H1 (cell line): ENCODE measurements around the gene ABHD16B. TPM values are rescaled to one million over a fixed set of nuclear protein-coding genes. Genes with fewer than 3 reads are reported as not detected.
A peak's percentile ranks its signal among the peaks of the same experiment; 100 is the strongest.

Experiments used
- CTCF ChIA-PET: fragments of 300-600 bp; sonication (Branson Sonifier 250); formaldehyde crosslinking; loops from one replicate; lab custom pipeline; 2021; ENCODE audit not compliant: partially characterized antibody; lab: Charles Lee
- POLR2A ChIA-PET: fragments of 300-600 bp; sonication (Branson Sonifier 250); formaldehyde crosslinking; loops from one replicate; lab custom pipeline; 2021; ENCODE audit warnings: inconsistent platforms; ENCODE audit not compliant: partially characterized antibody; lab: Charles Lee
- DNase-seq, 2 experiments: peaks; one replicate each; pipeline versions ENCODE4 v3.0.0 to v3.0.0-alpha.2; 2010 to 2022; ENCODE audit warnings: low spot score in 2 of 2, low read depth in 1 of 2, mixed read lengths in 1 of 2
- FAIRE-seq: peaks from 2 replicates; lab custom pipeline; 2011; peaks lifted over from hg19 to GRCh38; lab: Jason Lieb, UNC
- H2AFZ ChIP-seq: 2 replicates; pipeline ENCODE4 v1.8.1; 2012; ENCODE audit warnings: low read length, inconsistent platforms
- H2AK5ac ChIP-seq: 2 replicates; pipeline ENCODE4 v1.6.1; 2013; ENCODE audit warnings: low read depth, low read length
- H2BK120ac ChIP-seq: replicated peaks from 2 replicates; pipeline ENCODE3; 2013; ENCODE audit warnings: low read depth, low read length, inconsistent platforms
- H2BK12ac ChIP-seq: 2 replicates; pipeline ENCODE4 v1.6.1; 2013; ENCODE audit warnings: low read depth, low read length
- H2BK15ac ChIP-seq: 2 replicates; pipeline ENCODE4 v1.6.1; 2013; ENCODE audit warnings: low read length
- H2BK20ac ChIP-seq: 2 replicates; pipeline ENCODE4 v1.6.1; 2013; ENCODE audit warnings: low read length
- H2BK5ac ChIP-seq: 2 replicates; pipeline ENCODE4 v1.6.1; 2013; ENCODE audit warnings: low read depth, low read length
- H3K14ac ChIP-seq: 2 replicates; pipeline ENCODE4 v1.6.1; 2013; ENCODE audit warnings: inconsistent platforms; ENCODE audit not compliant: insufficient read length
- H3K18ac ChIP-seq: 2 replicates; pipeline ENCODE4 v1.6.1; 2013; ENCODE audit warnings: low read length; ENCODE audit errors: extremely low read depth
- H3K23ac ChIP-seq: 2 replicates; pipeline ENCODE4 v1.6.1; 2013; ENCODE audit warnings: inconsistent platforms; ENCODE audit not compliant: insufficient read length
- H3K23me2 ChIP-seq: 2 replicates; pipeline ENCODE4 v1.6.1; 2013; ENCODE audit warnings: low read depth, low read length
- H3K27ac ChIP-seq: 2 replicates; pipeline ENCODE4 v1.6.1; 2011; ENCODE audit warnings: low read depth, low read length, inconsistent platforms
- H3K27me3 ChIP-seq, 4 experiments: replicated peaks in 1 of 4; 1 replicate in 1 of 4; 2 replicates in 3 of 4; pipeline versions ENCODE4 v1.6.1 to v1.8.1; 2011 to 2013; ENCODE audit warnings: low read length in 3 of 4, mild to moderate bottlenecking in 3 of 4, inconsistent platforms in 2 of 4, mixed read lengths in 2 of 4, moderate library complexity in 1 of 4; ENCODE audit not compliant: control insufficient read depth in 3 of 4, insufficient read depth in 3 of 4; ENCODE audit errors: extremely low read depth in 1 of 4
- H3K36me3 ChIP-seq, 4 experiments: 2 replicates each; pipeline versions ENCODE4 v1.6.1 to v1.8.1; 2011 to 2013; ENCODE audit warnings: mild to moderate bottlenecking in 4 of 4, low read length in 3 of 4, moderate library complexity in 2 of 4, control low read depth in 1 of 4, inconsistent platforms in 1 of 4; ENCODE audit not compliant: insufficient read depth in 4 of 4, control insufficient read depth in 2 of 4
- H3K4ac ChIP-seq: replicated peaks from 2 replicates; pipeline ENCODE3; 2013; ENCODE audit warnings: low read length, low read depth, mixed read lengths, inconsistent platforms; ENCODE audit not compliant: insufficient read length
- H3K4me1 ChIP-seq, 4 experiments: replicated peaks in 1 of 4; 1 replicate in 1 of 4; 2 replicates in 3 of 4; pipeline versions ENCODE4 v1.6.1 to v1.8.1; 2011 to 2013; ENCODE audit warnings: low read length in 3 of 4, inconsistent platforms in 2 of 4, mixed read lengths in 1 of 4; ENCODE audit not compliant: insufficient read depth in 4 of 4, control insufficient read depth in 3 of 4
- H3K4me2 ChIP-seq, 2 experiments: 2 replicates each; pipeline versions ENCODE4 v1.6.1 to v1.8.1; 2011 to 2013; ENCODE audit warnings: low read depth in 2 of 2, low read length in 2 of 2, control low read depth in 1 of 2, inconsistent platforms in 1 of 2, mild to moderate bottlenecking in 1 of 2; ENCODE audit not compliant: insufficient read depth in 1 of 2
- H3K4me3 ChIP-seq, 4 experiments: fragments of 200-600, 300-600 bp in 1 of 4; sonication (generic), shearing (Covaris generic), sonication (Bioruptor Twin) in 1 of 4; 2 replicates each; pipeline versions ENCODE4 v1.5.1 to v1.8.1; 2011 to 2016; ENCODE audit warnings: low read length in 4 of 4, low read depth in 3 of 4, control low read depth in 2 of 4, inconsistent platforms in 2 of 4, mild to moderate bottlenecking in 2 of 4, mixed read lengths in 1 of 4, moderate library complexity in 1 of 4; ENCODE audit not compliant: insufficient read depth in 2 of 4; ENCODE audit errors: extremely low read depth in 1 of 4
- H3K56ac ChIP-seq: replicated peaks from 2 replicates; pipeline ENCODE3; 2013; ENCODE audit warnings: low read depth, mild to moderate bottlenecking, mixed read lengths, low read length, inconsistent platforms; ENCODE audit not compliant: insufficient read length
- H3K79me1 ChIP-seq: 2 replicates; pipeline ENCODE4 v1.6.1; 2013; ENCODE audit warnings: low read depth, low read length, control low read depth
- H3K79me2 ChIP-seq, 2 experiments: 2 replicates each; pipeline versions ENCODE4 v1.6.1 to v1.8.1; 2012 to 2013; ENCODE audit warnings: low read length in 2 of 2, mild to moderate bottlenecking in 2 of 2, inconsistent platforms in 1 of 2; ENCODE audit not compliant: insufficient read depth in 2 of 2, control insufficient read depth in 1 of 2
- H3K9ac ChIP-seq, 4 experiments: replicated peaks in 1 of 4; 1 replicate in 1 of 4; 2 replicates in 3 of 4; pipeline versions ENCODE4 v1.6.1 to v1.8.1; 2011 to 2013; ENCODE audit warnings: low read depth in 3 of 4, low read length in 3 of 4, control low read depth in 2 of 4, mild to moderate bottlenecking in 2 of 4, moderate library complexity in 2 of 4, inconsistent platforms in 1 of 4; ENCODE audit errors: extremely low read depth in 1 of 4
- H3K9me3 ChIP-seq, 2 experiments: 2 replicates each; pipeline versions ENCODE4 v1.6.1 to v1.8.1; 2012 to 2013; ENCODE audit warnings: mild to moderate bottlenecking in 2 of 2, moderate library complexity in 2 of 2, control low read depth in 1 of 2, inconsistent platforms in 1 of 2, low read depth in 1 of 2, low read length in 1 of 2, mixed read lengths in 1 of 2; ENCODE audit not compliant: insufficient read depth in 2 of 2
- H4K20me1 ChIP-seq, 2 experiments: replicated peaks in 1 of 2; 2 replicates each; pipeline versions ENCODE3 to v1.8.1; 2011 to 2013; ENCODE audit warnings: inconsistent platforms in 2 of 2, low read length in 2 of 2, mild to moderate bottlenecking in 1 of 2; ENCODE audit not compliant: insufficient read depth in 2 of 2, control insufficient read depth in 1 of 2
- H4K5ac ChIP-seq: 2 replicates; pipeline ENCODE4 v1.6.1; 2013; ENCODE audit warnings: low read length, low read depth, mixed read lengths, inconsistent platforms; ENCODE audit not compliant: insufficient read length
- H4K8ac ChIP-seq: 2 replicates; pipeline ENCODE4 v1.8.0; 2013; ENCODE audit warnings: mild to moderate bottlenecking, moderate library complexity, low read length, inconsistent platforms; ENCODE audit not compliant: insufficient read depth; ENCODE audit errors: extremely low read depth
- H4K91ac ChIP-seq: replicated peaks from 2 replicates; pipeline ENCODE3; 2013; ENCODE audit warnings: low read length, mixed read lengths, inconsistent platforms; ENCODE audit not compliant: insufficient read length
- PHF8 ChIP-seq: fragments of 200-600 bp; sonication (generic); conservative IDR thresholded peaks from 2 replicates; pipeline ENCODE4 v1.7.1; 2012; ENCODE audit warnings: low read depth, mild to moderate bottlenecking, inconsistent platforms, low read length, moderate library complexity
- WGBS, 2 experiments: shearing (Covaris generic) in 1 of 2; methylation state at CpG; one replicate each; pipeline versions ENCODE4 v1.1.6 to v1.1.7; 2013 to 2015; ENCODE audit warnings: low lambda C conversion rate in 2 of 2, mixed read lengths in 2 of 2, inconsistent platforms in 1 of 2, low coverage in 1 of 2, missing lambda C conversion rate in 1 of 2; ENCODE audit not compliant: insufficient replicate concordance in 2 of 2, insufficient coverage in 1 of 2, insufficient read length in 1 of 2; ENCODE audit errors: extremely low coverage in 1 of 2, missing lambda C conversion rate in 1 of 2; 5-methylcytosine and 5-hydroxymethylcytosine counted together
- polyA plus RNA-seq, 7 experiments: library from polyadenylated mRNA; depleted of rRNA in 3 of 7; stranded (reverse) in 5 of 7; unstranded in 2 of 7; fragments of >200 nt in 5 of 7; fragments of 200-250 nt in 2 of 7; gene quantifications; 1 replicate in 5 of 7; 2 replicates in 1 of 7; 4 replicates in 1 of 7; pipeline versions ENCODE4 v1.2.1 to v1.2.3, GENCODE V29; 2011 to 2013; ENCODE audit warnings: missing spikeins in 2 of 7, mixed read lengths in 2 of 7
- total RNA-seq: library from RNA; stranded (reverse); fragmentation: NEBNext Ultra II Directional; extraction: Animal tissue kit (Norgen Biotek cat#: 25700); gene quantifications from 2 replicates; pipeline ENCODE4 v1.2.1, GENCODE V29; 2021

Gene ABHD16B
- total and polyA plus RNA-seq, 2 of the 8 experiments (the other 6 are each of a cell fraction or from before 2014, with no cell fraction given), result not detected

GRCh38 chr20:63895202-63895951 is 34.1 kb downstream of the ABHD16B start:
- no peak overlapping the region for H3K56ac ChIP-seq
- H2BK20ac ChIP-seq, result no peak overlapping the region
- H3K4me3 ChIP-seq, result peak overlapping the region; percentile 53 to 85 (median 60)
- peak in 1 of 2 experiments; percentile 56 for DNase-seq
- no peak overlapping the region for H3K18ac ChIP-seq
- FAIRE-seq, result no peak
- H2BK12ac ChIP-seq, result no peak overlapping the region
- H2BK15ac ChIP-seq, result no peak overlapping the region
- peaks cover 18% of the 10 kb centered on the region; the same call in 1 of the 2 replicates for H3K79me1 ChIP-seq
- H3K27me3 ChIP-seq, result no peaks in the 10 kb centered on the region
- WGBS, 2 experiments, result 10% methylated on average over 10 of the region's 87 CpGs; no CpG with 5 or more reads in 1 of the 2 experiments
- H4K20me1 ChIP-seq, result peaks cover 10 to 15% of the 10 kb centered on the region in 2 experiments
- H3K4ac ChIP-seq, result no peak overlapping the region
- H2BK120ac ChIP-seq, result no peak overlapping the region
- peak overlapping the region in 3 of 4 experiments; percentile 41 to 71 (median 43); a peak in 4 of 7 replicates for H3K9ac ChIP-seq
- H3K9me3 ChIP-seq, result no peaks in the 10 kb centered on the region
- H3K23ac ChIP-seq, result no peak overlapping the region
- no peak overlapping the region for H2AK5ac ChIP-seq
- peak overlapping the region; percentile 67 to 68 for H3K4me2 ChIP-seq
- H3K4me1 ChIP-seq, result peaks cover 0 to 6% (median 4%) of the 10 kb centered on the region in 4 experiments; a peak in 4 of 7 replicates
- POLR2A ChIA-PET, result interaction anchor here (1.2 to 4.5 kb wide), 4 partner anchors 13 to 85 kb away, joined by 3 to 23 read pairs (median 11); partner anchors contain the start of gene TPD52L2
- H4K5ac ChIP-seq, result no peak overlapping the region
- no peak overlapping the region for H4K91ac ChIP-seq
- H3K23me2 ChIP-seq, result peaks cover 3% of the 10 kb centered on the region; the same call in 1 of the 2 replicates
- peaks cover 3 to 37% of the 10 kb centered on the region in 2 experiments; a peak in 2 of 4 replicates for H3K79me2 ChIP-seq
- H3K36me3 ChIP-seq, result peaks cover 0 to 3% (median 0%) of the 10 kb centered on the region in 4 experiments; a peak in 2 of 8 replicates
- no peak overlapping the region for H2BK5ac ChIP-seq
- peak overlapping the region; percentile 40; the same call in 1 of the 2 replicates for H4K8ac ChIP-seq
- H3K27ac ChIP-seq, result no peak overlapping the region
- no peak overlapping the region for H2AFZ ChIP-seq
- CTCF ChIA-PET, result interaction anchor here (0.7 to 4.5 kb wide), 8 partner anchors 11 to 109 kb away, joined by 3 to 12 read pairs (median 8); partner anchors contain the start of gene UCKL1
- no peak overlapping the region for H3K14ac ChIP-seq
- TF ChIP-seq PHF8, result 0 out of 2 replicates have a peak, but pooled peaks have one; percentile 13
